ENCODE data around the gene RNF208.

DNA sequence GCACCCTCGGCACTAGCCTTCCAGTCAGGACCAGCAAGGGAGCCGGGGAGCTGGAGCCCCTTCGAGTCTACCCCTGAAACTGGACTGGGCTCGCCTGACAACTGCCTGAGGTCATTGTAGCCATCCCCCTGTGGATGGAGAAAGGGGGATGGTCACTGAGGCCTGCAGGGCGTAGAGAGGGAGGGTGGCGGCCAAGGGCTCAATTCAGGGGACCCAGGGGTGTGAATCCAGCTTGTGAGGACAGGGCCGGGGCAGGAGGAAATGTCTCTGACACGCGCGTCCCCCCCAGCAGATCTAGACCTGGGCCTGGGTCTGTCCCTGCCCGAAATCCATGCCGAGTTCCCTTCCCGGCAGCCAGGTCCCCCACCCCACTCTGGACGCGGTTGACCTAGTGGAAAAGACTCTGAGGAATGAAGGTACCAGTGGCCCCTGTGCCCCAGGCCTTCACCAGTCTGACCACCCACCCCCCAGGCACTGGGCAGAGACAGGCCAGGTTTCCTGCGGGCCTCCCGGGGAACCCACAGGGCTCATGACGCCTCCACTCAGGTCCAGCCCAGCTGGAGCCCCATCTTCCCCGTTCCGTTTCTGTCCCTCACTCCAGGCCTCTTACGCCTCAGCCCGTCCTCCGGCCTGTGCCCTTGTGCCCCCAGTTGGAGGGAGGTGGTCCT, 9.5 kb upstream of the RNF208 start:
- TF ChIP-seq, protein P1, sequence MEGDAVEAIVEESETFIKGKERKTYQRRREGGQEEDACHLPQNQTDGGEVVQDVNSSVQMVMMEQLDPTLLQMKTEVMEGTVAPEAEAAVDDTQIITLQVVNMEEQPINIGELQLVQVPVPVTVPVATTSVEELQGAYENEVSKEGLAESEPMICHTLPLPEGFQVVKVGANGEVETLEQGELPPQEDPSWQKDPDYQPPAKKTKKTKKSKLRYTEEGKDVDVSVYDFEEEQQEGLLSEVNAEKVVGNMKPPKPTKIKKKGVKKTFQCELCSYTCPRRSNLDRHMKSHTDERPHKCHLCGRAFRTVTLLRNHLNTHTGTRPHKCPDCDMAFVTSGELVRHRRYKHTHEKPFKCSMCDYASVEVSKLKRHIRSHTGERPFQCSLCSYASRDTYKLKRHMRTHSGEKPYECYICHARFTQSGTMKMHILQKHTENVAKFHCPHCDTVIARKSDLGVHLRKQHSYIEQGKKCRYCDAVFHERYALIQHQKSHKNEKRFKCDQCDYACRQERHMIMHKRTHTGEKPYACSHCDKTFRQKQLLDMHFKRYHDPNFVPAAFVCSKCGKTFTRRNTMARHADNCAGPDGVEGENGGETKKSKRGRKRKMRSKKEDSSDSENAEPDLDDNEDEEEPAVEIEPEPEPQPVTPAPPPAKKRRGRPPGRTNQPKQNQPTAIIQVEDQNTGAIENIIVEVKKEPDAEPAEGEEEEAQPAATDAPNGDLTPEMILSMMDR (IDR thresholded peaks at IDR 0.05), result no peak
- TF ChIP-seq POLR2AphosphoS5 (IDR thresholded peaks at IDR 0.05) (no peak), POLR2A (IDR thresholded peaks at IDR 0.05) (no peak), EP300 (IDR thresholded peaks at IDR 0.05) (no peak)
